GM21390 (cell line): Measurements from ENCODE around the gene MAN2A2.

Source experiments
- ATAC-seq: cut with Tn5 transposase; IDR thresholded peaks from one replicate; pipeline ENCODE4 v1.9.1; 2021; ENCODE audit not compliant: unreplicated experiment

Gene MAN2A2

DNA sequence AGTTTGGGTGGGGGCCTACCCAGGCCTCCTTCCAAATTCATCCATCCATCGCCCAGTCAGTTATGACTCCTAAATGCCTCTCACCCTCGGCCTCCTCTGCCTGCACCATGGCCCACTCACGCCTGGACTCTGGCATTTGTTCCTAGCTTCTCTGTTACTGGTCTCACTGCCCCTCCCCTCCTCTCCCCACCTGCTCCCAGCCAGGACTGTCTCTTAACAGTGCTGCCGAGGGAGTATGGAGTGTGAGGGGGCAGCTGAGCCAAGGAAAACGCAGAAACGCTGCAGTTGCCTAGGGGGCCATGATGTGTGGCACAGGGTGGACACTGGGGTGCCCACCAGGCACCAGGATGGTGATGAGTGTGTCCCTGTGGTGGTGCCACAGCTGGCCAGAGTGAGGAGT, 54.7 kb downstream of the MAN2A2 start:
- no peak for ATAC-seq

DNA sequence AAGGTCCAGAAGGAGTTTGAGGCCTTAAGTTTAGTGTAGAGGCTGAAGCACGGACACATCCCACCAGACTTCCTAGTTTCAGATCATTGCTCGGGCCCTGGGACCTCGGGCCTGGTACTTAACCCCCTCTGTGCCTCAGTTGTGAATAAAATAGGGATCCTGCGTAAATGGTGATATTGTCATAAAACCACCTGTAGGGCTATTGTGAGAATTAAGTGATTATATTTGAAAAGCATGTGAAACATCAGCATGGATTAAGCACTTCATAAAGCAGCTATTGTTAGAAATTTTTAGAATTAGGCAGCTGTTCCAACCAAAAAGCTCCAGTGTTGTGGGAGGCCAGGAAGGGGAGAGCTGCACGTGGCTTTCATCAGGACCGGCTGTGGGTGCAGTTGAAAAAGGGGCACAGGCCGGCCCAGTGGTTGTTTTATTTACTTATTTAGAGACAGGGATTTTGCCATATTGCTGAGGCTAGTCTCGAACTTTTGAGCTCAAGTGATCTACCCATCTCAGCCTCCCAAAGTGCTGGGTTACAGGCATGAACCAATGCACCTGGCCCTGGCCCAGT, 56.0 kb downstream of the MAN2A2 start:
- ATAC-seq: no peak

DNA sequence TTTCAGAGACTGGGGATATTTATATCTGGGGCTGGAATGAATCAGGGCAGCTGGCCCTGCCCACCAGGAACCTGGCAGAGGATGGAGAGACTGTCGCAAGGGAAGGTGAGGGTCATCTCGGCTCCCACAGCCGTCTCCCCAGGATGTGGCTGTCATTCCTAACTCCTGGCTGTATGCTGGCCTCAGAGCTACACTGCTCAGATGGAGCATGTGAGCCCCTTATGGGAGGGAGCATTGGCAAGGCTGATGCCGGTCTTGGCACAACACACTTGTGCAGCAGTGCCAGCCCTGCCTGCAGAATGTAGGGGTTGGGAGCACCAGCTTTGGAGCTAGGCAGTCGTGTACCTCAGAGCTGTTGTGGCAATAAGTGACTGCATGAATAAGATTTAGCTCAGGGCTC, 56.8 kb downstream of the MAN2A2 start:
- no peak for ATAC-seq

- no peak for ATAC-seq
Measured at GRCh38 chr15:90960298-90961091, 57.4 kb downstream of the MAN2A2 start.

GRCh38 chr15:90962021-90962420, 58.9 kb downstream of the MAN2A2 start:
- no peak for ATAC-seq

GRCh38 chr15:90966262-90966661, 63.2 kb downstream of the MAN2A2 start:
- ATAC-seq: no peak

GRCh38 chr15:90967206-90967605, 64.1 kb downstream of the MAN2A2 start:
- no peak for ATAC-seq

DNA sequence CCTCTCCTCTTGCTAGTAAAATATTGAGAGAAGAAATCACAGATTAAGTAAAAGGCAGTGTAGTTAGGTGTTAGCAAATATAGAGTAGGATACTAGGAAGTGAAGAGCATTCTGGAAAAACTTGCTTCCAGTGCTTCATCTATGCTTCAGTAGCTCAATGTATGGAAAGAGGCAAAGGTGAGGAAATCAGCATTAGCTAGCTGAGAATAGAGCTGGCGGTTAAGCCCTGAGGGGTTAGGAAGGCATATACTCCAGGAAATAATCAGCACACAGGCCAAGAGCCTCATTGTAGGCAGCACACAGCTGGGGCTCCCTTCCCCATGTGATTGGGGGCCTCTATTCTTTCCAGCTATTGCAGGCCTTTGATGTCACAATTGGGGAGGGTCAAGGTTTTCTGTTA, 65.3 kb downstream of the MAN2A2 start:
- ATAC-seq: no peak

DNA sequence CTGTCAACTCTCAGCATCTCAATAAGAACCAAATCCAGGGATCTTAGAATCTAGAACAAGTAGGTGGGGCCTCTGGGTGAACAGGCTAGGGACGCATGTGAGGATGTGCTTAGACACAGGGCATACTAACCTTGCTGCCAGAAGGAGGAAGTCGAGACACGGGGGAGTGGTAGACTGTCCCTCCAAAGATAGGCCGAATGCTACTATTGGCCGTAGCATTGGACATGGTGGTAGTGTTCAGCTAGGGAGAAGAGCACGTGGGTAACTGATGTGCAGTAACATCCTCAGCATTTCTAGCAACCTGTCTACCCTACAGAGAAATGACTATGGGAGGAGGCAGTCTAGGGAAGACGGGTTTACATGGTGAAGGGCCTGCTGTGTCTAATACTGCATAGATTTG, 67.2 kb downstream of the MAN2A2 start:
- ATAC-seq: no peak

DNA sequence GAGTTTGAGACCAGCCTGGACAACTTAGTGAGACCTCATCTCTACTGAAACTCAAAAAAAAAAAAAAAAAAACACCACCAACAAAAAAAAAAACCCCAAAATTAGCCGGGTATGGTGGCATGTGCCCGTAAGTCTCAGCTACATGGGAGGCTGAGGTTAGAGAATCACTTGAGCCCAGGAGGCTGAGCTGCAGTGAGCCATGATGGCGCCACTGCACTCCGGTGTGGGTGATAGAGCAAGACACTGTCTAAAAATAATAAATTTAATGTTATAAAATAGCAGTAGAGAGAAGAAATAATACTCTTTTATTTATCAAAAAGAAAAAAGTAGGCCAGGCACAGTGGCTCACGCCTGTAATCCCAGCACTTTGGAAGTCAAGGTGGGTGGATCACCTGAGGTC, 69.0 kb downstream of the MAN2A2 start:
- no peak for ATAC-seq
